Hematopoietic multipotent progenitor cell treated with erythropoietin and hydrocortisone succinate and interleukin-3 and kit ligand, for 4 days (in vitro differentiated cells): Measurements from ENCODE around the gene PAX6.

Experiments used
- DNase-seq: peaks from one replicate; pipeline ENCODE4 v3.0.0-alpha.2; 2015

The PAX6 gene

GRCh38 chr11:31796499-31797189 is 14.5 kb downstream of the PAX6 start:
- no peak for DNase-seq

- DNase-seq: no peak
Observed at GRCh38 chr11:31795706-31796498, 15.2 kb downstream of the PAX6 start.

GRCh38 chr11:31794548-31794947 is 16.6 kb downstream of the PAX6 start:
- DNase-seq: no peak

GRCh38 chr11:31793264-31793663 is 17.9 kb downstream of the PAX6 start:
- no peak for DNase-seq

- DNase-seq: no peak
Observed at GRCh38 chr11:31792456-31792855, 18.7 kb downstream of the PAX6 start.

- no peak for DNase-seq
Observed at GRCh38 chr11:31792036-31792435, 19.1 kb downstream of the PAX6 start.

GRCh38 chr11:31790649-31791048 is 20.5 kb downstream of the PAX6 start:
- DNase-seq: no peak

GRCh38 chr11:31788085-31788484 is 23.0 kb downstream of the PAX6 start:
- no peak for DNase-seq

GRCh38 chr11:31786996-31787685 is 24.0 kb downstream of the PAX6 start:
- no peak for DNase-seq

- no peak for DNase-seq
Observed at GRCh38 chr11:31784611-31785010, 26.5 kb downstream of the PAX6 start.

- no peak for DNase-seq
Observed at GRCh38 chr11:31783252-31783651, 27.9 kb downstream of the PAX6 start.

- no peak for DNase-seq
Observed at GRCh38 chr11:31782257-31782656, 28.9 kb downstream of the PAX6 start.

- DNase-seq: no peak
Observed at GRCh38 chr11:31780480-31780971, 30.6 kb downstream of the PAX6 start.

- DNase-seq: no peak
Observed at GRCh38 chr11:31780078-31780477, 31.0 kb downstream of the PAX6 start.

GRCh38 chr11:31779374-31779791 is 31.7 kb downstream of the PAX6 start:
- no peak for DNase-seq

GRCh38 chr11:31772412-31772811 is 38.7 kb downstream of the PAX6 start:
- no peak for DNase-seq

- no peak for DNase-seq
Observed at GRCh38 chr11:31770011-31770700, 41.0 kb downstream of the PAX6 start.

GRCh38 chr11:31768749-31769640 is 42.1 kb downstream of the PAX6 start:
- DNase-seq: no peak

- peak; percentile 3 for DNase-seq
Observed at GRCh38 chr11:31767685-31768084, 43.4 kb downstream of the PAX6 start.

GRCh38 chr11:31767066-31767465 is 44.1 kb downstream of the PAX6 start:
- DNase-seq: no peak

GRCh38 chr11:31764766-31765165 is 46.4 kb downstream of the PAX6 start:
- no peak for DNase-seq

GRCh38 chr11:31764261-31764660 is 46.9 kb downstream of the PAX6 start:
- no peak for DNase-seq
